Ovary (tissue), 3 donors: Measurements from ENCODE around the gene CD244.

Experiments used
- CTCF ChIP-seq, 3 donors: fragments of 450-650 bp in 2 of 3; fragments of 200-600 bp in 1 of 3; IDR thresholded peaks; one replicate each; pipeline versions ENCODE4 v1.5.1 to v1.8.0; 2016 to 2022; ENCODE audit warnings: antibody characterized with exemption in 3 of 3, mild to moderate bottlenecking in 1 of 3
- EP300 ChIP-seq: sonication (generic); formaldehyde crosslinking; IDR thresholded peaks from one replicate; pipeline ENCODE4 v1.6.1; 2017; ENCODE audit warnings: antibody characterized with exemption
- POLR2A ChIP-seq: fragments of 450-650 bp; IDR thresholded peaks from one replicate; pipeline ENCODE4 v1.6.1; 2017; ENCODE audit warnings: antibody characterized with exemption, mild to moderate bottlenecking, moderate library complexity
- donor health status: DM: no; HTN: no; CAD: no.

- TF ChIP-seq CTCF (IDR thresholded peaks at IDR 0.05) (no peak), POLR2A (no peak), EP300 (no peak)
These were observed 47.6 kb upstream of the CD244 start for GRCh38 chr1:160910170-160910750.
